Measurements from ENCODE around the gene OCA2. TPM values are rescaled to one million over a fixed set of nuclear protein-coding genes. Genes with fewer than 3 reads are reported as not detected.

The OCA2 gene
- total and polyA plus RNA-seq, 11 donors, result 0.04 to 0.10 (median 0.07) TPM; not detected in 8

DNA sequence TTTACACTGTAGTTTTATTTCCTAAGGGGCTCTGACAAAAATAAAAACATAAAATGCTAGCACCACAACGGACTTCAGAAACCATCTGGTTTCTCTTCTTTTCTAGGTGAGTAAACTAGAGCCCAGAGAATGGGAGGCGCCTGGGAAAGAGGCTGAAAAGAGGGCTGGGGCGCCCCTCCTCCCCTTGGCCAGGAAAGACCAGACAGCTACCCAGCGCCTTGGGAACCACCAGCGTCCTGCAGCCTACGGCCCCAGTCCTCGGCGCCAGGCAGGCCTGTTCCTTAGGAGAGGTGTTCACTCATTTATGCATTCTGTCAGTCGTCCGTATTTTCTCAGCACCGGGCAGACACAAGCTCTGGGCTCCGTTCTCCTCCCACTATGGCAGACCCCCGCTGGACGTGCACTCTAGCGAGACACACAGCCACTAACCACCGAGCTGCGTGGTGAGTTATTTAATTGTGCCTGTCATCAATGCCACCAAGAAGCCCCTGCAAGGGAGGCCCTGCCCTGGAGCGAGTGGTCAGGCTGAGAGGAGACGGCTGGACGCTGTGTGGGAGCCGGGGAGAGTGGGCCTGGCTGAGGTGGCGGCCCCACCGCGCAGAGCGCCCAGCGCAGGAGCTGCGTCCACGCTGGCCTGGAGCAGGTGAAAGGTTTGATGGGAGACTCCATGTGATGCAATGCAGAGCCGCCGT is 294.4 kb downstream of the OCA2 start:
- Histone ChIP-seq H3K9me3 (peaks cover 0 to 16% (median 0%) of the 10 kb centered on the region in 12 donors), H3K4me3 (no peak overlapping the region), H3K27ac (no peak overlapping the region), H3K36me3 (no peaks in the 10 kb centered on the region), H3K4me1 (no peaks in the 10 kb centered on the region), H3K27me3 (no peaks in the 10 kb centered on the region)
- no peak for DNase-seq
- intact Hi-C loops (cut with DNase I), result loop anchor here in 2 of 10 donors (5.0 to 10.0 kb wide), 2 partner anchors 162 to 280 kb away; no protein-coding TSS in a partner anchor
- ATAC-seq, result no peak
- TF ChIP-seq POLR2A (IDR thresholded peaks at IDR 0.05) (no peak), CTCF (IDR thresholded peaks at IDR 0.05) (no peak)
- WGBS, 4 donors, result 87 to 91% (median 89%) methylated on average over 27 to 30 of the region's 30 CpGs

DNA sequence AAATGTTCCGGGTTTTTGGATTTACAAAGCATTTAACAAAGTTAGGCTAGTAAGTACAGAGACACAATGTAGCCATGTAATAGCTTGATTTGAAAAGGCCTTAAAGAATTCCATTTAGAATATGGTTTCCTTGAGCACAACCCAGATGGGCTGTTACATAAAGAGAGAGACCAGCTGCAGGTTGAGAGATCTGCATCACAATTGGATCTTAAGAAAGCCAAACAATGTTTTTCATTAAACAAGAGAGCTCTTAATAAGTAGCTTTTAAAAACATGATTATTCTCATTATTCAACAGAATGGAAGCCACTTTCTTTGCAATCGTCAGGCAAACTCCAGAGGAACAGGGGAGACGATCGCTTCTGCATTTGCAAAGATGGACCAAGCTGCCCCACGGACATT is 300.3 kb downstream of the OCA2 start:
- no peak for TF ChIP-seq POLR2A (IDR thresholded peaks at IDR 0.05)

GRCh38 chr15:27797765-27798164 is 301.4 kb downstream of the OCA2 start:
- peaks cover 0 to 3% (median 0%) of the 10 kb centered on the region in 9 donors for H3K27me3 ChIP-seq
- no peaks in the 10 kb centered on the region for H3K36me3 ChIP-seq
- intact Hi-C loops (cut with DNase I), result no loop called here
- H3K9me3 ChIP-seq, result peaks cover 0 to 7% (median 0%) of the 10 kb centered on the region in 12 donors
- TF ChIP-seq CTCF (IDR thresholded peaks at IDR 0.05) (no peak), POLR2A (IDR thresholded peaks at IDR 0.05) (no peak)
- ATAC-seq (peak in 3 of 4 donors; percentile 67 to 84 (median 75)), DNase-seq (peak in 4 of 5 donors; percentile 35 to 82 (median 72))
- H3K4me3 ChIP-seq, result no peak overlapping the region
- 50 to 63% (median 58%) methylated on average over 8 of the region's 8 CpGs for WGBS, 4 donors
- no peaks in the 10 kb centered on the region for H3K4me1 ChIP-seq
- no peak overlapping the region for H3K27ac ChIP-seq

More for the DNA sequence above, 300.3 kb downstream of the OCA2 start:
- Histone ChIP-seq H3K27me3 (peaks cover 0 to 3% (median 0%) of the 10 kb centered on the region in 9 donors), H3K27ac (no peak overlapping the region), H3K4me1 (no peaks in the 10 kb centered on the region), H3K9me3 (peaks cover 0 to 7% (median 0%) of the 10 kb centered on the region in 12 donors), H3K36me3 (no peaks in the 10 kb centered on the region), H3K4me3 (no peak overlapping the region)
- intact Hi-C loops (cut with DNase I), result no loop called here
- DNase-seq (no peak), ATAC-seq (no peak)
- 78 to 84% (median 80%) methylated on average over 5 of the region's 5 CpGs for WGBS, 4 donors

- Histone ChIP-seq H3K4me3 (no peak overlapping the region), H3K4me1 (no peaks in the 10 kb centered on the region), H3K27me3 (peaks cover 0 to 3% (median 0%) of the 10 kb centered on the region in 9 donors), H3K36me3 (no peaks in the 10 kb centered on the region), H3K9me3 (peaks cover 0 to under 1% (median 0%) of the 10 kb centered on the region in 12 donors), H3K27ac (no peak overlapping the region)
- no peak for DNase-seq
- 71 to 82% (median 71%) methylated on average over 16 to 17 of the region's 17 CpGs for WGBS, 4 donors
- no peak for TF ChIP-seq CTCF (IDR thresholded peaks at IDR 0.05)
- no peak for TF ChIP-seq POLR2A (IDR thresholded peaks at IDR 0.05)
- intact Hi-C loops (cut with DNase I), result no loop called here
- ATAC-seq, result no peak
These were observed 302.5 kb downstream of the OCA2 start for GRCh38 chr15:27796405-27797320.

Data from heart left ventricle (tissue), 16 donors.